T-helper 22 cell (primary cell): ENCODE data around the gene USF2.

Experiments used
- DNase-seq: peaks from one replicate; pipeline ENCODE4 v3.0.0-alpha.2; 2020; ENCODE audit warnings: low read depth

The USF2 gene

DNA sequence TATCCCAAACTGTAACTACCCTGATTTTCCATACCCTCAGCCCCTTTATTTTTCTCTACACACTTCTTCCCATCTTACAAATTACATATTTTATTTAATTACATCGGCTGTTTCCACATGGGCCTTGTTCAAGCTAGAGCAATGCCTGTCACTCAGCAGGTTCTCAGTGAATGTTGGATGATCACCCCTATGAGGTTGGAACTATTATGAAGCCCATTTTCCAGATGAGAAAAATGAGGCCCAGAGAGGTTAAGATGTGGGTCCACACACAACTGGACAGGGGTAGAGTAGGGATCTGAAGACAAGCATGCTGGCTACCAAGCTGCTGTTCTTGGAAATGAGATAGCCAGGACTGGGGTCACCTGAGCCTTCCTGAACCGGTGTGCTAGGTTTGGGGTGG, 33.2 kb downstream of the USF2 start:
- no peak for DNase-seq

DNA sequence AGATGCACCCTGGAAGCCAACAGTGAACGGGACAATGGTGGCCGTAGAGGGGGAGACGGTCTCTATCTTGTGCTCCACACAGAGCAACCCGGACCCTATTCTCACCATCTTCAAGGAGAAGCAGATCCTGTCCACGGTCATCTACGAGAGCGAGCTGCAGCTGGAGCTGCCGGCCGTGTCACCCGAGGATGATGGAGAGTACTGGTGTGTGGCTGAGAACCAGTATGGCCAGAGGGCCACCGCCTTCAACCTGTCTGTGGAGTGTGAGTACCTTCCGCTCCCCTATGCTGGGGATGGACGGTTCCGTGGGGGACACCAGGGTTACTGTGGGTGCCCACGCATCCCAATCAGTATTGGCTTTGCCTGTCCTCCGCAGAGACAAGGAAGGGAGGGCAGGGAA, 33.7 kb downstream of the USF2 start:
- DNase-seq: no peak

DNA sequence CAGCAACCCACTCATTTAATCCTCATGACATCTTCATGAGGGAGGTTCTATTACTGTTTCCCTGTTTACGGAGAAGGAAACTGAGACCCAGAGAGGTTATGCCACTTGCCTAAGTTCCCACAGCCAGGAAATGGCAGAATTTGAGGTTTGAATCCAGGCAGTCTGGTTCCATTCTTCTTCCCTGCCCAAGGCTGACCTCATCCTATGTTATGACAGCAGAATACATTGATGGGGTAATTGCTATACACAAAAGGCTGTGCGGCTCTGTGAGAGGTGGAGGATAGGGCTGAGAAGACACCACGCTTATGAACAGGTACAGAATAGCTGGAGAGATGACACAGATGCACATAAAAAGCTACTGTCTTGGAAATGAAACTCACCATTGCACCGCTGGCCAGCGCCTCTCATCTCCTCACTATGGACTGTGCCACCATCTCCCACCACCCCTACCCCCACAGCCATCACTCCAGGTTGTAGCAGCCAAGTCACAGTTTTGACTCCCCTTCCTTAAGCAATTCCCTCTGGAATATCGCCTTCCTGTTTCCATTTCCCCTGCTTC, 34.7 kb downstream of the USF2 start:
- DNase-seq: no peak

DNA sequence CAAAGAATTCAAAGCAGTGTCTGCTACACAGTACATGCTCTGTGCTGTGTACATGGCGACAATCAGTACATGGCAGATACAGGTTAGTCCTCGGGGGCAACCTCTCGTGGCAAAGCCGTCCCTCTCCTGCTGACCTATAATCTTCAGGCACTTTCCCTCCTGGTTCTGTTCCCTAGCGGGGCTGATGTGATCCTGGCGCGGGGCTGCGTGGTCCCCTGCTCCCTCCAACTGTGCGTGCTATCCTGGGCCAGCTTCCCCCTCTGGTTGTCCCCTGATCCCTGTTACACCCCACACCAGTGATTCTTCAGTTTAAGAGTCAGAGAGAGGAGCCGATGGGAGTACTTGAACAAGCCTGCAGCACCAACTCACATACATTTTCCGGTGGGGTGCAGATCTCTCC, 35.3 kb downstream of the USF2 start:
- no peak for DNase-seq

DNA sequence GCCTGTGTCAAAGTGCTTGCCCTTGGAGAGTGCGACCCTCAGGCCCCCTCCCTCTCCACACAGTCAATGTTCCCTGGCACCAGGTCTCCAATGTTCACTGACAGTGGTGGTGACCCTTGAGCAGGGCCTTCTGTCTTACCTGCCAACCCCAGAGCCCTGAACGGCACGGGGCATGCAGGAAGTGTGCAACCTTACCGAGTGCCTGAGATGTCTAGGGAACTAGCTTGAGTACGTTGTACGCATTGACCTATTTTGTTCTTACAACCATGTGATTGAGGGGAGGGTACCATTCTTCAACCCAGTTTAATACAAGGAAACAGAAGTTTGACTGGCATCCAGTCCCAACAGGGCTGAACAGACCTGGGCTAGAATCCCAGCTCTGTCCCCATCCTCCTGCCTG, 36.4 kb downstream of the USF2 start:
- DNase-seq: no peak

DNA sequence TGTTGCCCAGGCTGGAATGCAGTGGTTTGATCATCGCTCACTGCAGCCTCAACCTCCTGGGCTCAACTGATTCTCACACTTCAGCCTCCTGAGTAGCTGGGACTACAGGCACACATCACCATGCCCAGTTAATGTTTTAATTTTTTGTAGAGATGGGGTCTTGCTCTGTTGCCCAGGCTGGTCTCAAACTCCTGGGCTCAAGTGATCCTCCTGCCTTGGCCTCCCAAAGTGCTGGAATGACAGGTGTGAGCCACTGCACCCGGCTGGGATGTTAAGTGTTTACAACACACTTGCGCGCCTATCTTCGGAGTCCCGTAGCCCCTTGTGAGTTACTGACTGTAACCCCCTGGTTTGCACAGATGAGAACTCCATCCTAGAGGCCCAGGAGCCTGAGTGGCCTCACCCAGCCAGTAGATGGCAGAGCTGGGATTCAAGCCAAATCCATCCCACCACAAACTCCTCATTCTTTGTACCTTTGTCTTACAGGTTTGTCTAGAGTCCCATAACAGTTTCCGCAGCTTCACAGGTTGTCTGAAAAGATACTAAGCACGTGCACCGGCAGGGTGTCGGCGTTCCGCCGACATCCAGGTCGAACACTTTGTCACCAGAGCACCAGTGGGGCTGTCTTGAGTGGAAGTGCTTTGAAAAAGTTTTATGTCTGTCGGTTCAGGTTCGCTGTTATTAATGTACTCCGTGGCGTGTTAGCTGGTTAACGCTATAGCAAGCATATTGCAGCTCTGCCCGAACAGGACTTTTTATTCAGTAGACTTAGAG, 37.9 kb downstream of the USF2 start:
- no peak for DNase-seq

DNA sequence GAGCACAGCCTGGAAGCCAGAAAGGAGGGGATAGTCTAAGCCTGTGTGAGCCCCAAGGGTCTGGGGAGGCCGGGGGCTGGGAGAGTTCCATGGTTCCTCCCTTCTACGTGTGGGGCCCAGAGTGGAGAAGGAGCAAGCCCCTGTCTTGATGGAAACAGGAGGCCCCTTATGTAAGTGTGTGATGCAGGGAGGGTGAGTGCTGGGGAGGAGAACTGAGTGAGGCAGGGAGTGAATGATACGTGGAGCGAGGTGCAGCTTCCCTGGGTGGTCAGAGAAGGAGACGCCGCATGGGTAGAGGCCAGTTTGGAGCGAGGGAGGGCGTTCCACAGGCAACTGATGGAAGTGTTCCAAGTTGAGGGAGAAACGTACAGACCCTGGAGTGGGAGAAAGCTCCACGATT, 39.2 kb downstream of the USF2 start:
- no peak for DNase-seq

DNA sequence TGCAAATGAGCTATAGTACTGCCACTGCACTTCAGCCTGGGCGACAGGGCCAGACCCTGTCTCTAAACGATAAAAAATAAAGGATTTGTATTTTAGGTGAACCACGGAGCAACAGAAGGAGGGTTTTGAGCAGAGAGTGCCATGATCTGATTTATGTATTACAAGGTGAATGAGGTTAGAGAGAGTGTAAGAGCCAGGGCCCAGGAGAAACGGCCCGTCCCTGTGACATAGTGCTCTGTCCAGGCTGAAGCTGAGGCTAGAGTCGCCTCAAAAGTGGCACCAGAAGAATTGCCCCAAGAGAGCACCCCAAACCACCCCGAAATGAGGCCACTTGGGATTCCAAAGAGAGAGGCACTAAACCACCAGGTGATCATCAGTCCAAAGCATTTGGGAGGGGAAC, 40.1 kb downstream of the USF2 start:
- no peak for DNase-seq

DNA sequence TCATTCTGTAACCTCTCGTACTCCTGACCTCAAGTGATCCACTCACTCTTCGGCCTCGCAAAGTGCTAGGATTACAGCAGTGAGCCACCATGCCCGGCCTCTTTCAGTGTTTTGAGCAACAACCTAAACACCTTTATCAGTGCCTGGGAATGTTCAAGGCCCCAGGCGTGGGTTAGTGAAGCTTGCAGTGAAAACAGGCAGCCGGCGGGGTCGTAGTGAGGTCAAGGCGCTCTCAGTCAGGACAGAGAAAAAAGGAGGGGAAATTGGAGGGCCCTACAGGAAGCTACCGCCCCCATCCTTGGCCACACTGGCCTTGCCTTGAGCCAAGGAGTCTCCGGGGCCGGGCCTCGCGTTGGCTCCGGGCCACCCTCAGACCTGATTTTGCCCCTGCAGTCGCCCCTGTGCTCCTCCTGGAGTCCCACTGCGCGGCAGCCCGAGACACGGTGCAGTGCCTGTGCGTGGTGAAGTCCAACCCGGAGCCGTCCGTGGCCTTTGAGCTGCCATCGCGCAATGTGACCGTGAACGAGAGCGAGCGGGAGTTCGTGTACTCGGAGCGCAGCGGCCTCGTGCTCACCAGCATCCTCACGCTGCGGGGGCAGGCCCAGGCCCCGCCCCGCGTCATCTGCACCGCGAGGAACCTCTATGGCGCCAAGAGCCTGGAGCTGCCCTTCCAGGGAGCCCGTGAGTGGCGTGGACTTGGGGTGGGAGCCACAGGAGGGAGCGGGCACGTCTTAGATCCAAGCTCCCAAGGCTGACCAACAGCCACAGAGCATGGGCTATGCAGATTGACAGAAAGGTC, 40.9 kb downstream of the USF2 start:
- DNase-seq: no peak

DNA sequence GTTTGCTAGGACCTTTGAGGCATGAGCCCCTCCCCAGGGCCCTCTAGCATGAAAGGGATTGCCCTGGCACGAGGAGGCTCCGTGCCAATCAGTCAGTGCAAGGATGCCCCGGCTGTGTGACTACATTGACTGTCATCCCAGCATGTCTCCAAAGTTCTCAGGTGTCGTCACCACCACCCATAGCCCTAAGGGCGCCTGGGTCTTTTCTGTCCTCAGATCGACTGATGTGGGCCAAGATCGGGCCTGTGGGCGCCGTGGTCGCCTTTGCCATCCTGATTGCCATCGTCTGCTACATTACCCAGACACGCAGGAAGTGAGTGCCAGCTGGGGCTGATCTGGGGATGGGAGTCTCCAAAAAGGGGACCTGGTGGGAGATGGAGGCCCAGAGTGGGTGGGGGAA, 41.6 kb downstream of the USF2 start:
- no peak for DNase-seq

DNA sequence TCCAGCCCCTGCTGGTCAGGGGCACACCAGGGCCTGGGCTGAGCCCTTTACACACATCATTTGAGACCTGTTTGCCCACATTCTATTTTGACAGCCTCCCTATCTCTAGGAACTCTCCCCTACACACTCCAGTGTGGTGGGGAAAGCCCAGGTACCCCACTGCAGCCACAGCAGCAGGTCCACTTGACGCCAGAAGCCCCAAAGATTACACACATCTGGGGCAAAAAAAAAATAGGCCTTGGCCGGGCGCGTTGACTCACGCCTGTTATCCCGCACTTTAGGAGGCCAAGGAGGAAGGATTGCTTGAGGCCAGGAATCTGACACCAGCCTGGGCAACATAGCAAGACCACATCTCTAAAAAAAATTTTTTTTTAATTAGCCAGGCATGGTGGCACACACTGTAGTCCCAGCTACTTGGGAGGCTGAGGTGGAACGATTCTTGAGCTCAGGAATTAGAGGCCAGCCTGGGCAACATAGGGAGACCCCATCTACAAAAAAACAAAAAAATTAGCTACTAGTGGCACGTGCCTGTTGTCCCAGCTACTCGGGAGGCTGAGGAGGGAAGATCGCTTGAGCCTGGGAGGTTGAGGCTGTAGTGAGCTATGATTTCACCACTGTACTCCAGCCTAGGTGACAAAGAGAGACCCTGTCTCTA, 42.2 kb downstream of the USF2 start:
- no peak for DNase-seq

DNA sequence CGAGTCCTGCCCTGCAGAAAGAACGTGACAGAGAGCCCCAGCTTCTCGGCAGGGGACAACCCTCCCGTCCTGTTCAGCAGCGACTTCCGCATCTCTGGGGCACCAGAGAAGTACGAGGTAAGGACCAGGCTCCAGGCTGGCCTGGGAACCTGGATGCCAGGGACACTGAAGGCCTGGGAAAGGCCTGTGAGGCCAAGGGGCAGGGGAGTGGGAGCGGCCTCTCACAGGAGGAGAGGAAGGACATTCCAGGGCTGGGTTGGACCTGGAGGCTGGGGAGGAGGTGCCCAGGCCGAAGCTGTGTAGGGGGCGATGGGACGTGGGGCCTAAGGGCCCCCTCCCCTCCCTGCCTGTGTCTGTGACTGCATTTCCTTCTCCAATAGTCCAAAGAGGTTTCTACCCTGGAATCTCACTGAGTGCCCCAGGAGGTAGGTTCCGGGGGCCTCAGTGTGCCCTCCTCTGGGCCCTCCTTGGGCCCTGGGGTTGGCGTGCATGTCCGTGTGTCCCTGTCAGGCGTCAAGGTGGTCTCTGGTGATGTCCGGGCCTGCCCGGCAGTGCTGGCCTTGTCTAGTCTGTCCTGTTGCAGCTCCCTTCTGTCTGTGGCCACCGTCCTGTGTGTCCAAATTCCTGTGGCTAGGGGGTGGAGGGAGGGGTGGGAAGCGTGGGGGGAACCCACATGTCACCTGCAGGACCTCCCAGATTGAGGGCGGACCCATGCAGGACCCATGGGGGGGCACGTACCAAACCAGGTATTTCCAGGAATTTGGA, 43.3 kb downstream of the USF2 start:
- DNase-seq: no peak

DNA sequence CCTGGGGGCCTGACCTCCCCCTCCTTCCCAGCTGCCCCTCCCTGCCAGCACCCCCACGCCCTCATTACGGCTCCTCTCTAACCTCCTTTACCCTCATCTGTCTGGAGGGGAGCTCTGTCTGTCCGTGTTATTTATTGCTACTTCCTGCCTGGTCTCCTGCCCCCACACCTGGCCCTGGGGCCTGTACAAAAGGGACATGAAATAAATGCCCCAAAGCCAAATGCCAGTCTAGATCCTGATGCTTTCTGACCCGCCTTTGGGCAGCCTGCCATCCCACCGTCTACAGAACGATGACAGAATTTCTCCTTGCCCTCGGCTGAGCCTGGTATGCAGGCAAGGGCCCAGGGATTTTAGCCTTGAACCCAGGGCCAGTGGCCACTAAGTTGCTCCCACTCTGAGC, 44.8 kb downstream of the USF2 start:
- DNase-seq: no peak

DNA sequence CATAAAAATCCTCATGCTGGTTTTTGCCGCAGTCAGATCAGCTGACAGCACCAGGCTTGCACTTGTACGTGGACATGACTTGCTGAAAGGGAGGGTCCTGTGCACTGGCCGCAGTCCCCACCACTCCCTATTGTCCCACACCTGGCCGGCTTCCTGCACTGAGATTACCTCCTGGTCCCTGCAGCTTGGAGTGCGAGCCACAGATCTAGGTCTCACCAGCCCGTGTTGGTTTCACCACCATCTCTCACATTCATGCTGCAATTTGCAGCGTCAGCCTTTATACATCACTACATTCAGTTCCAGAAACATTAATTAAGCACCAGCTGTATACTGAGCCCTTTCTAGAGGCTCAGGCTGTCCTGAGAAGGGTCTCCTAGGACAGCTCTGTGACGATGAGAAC, 45.3 kb downstream of the USF2 start:
- no peak for DNase-seq

DNA sequence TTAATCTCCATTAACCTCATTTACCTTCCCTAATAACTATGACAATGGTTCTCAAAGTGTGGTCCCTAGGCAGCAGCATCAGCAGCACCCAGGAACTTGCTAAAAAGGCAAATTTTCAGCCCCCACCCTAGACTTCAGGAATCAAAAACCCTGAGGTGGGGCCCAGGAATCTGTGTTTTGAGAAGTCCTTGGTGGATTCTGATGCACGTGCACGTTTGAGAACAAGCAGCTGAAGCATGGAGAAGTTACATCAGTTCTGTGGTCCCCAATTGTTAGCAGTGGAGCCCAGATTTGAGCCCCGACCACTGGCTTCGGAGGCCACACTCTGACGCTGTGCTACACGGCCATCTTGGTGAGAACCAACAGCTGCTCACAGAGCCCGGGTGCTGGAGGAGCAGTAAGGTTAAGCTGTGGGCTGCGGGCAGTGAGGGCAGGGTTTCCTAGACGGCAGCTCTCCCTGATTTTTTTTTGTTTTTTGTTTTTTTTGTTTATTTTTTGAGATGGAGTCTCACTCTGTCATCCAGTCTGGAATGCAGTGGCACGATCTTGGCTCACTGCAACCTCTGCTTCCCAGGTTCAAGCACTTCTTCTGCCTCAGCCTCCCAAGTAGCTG, 46.2 kb downstream of the USF2 start:
- no peak for DNase-seq

DNA sequence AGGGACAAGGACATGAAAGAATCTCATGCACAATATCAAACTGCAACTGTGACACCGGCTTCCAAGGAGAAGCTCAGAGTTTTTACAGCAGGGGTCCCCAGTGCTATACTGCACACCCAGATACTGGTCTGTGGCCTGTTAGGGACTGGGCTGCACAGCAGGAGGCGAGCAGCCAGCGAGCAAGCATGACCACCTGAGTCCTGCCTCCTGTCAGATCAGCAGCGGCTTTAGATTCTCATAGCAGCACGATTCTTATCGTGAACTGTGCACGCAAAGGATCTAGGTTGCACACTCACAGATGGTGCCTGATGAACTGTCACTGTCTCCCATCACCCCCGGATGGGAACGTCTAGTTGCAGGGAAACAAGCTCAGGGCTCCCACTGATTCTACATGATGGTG, 47.1 kb downstream of the USF2 start:
- DNase-seq: no peak

DNA sequence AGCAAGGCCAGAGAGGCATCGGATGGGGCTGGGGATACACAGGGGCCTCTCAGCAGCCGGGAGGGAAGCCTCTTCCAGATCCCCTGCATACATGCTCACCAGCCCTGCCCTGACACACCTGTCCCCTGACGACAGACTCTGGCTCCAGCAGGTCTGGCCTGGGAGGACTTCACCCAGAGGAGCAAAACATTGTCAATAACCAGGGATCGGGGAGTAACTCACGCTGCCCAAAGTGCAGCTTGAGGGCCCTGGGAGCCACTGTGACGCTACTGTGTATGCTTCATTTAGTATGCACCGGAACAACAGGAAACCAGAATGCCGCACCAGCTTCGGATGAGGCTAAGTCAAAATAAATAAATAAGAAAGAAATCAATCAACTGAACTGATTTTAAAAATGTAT, 47.8 kb downstream of the USF2 start:
- no peak for DNase-seq

DNA sequence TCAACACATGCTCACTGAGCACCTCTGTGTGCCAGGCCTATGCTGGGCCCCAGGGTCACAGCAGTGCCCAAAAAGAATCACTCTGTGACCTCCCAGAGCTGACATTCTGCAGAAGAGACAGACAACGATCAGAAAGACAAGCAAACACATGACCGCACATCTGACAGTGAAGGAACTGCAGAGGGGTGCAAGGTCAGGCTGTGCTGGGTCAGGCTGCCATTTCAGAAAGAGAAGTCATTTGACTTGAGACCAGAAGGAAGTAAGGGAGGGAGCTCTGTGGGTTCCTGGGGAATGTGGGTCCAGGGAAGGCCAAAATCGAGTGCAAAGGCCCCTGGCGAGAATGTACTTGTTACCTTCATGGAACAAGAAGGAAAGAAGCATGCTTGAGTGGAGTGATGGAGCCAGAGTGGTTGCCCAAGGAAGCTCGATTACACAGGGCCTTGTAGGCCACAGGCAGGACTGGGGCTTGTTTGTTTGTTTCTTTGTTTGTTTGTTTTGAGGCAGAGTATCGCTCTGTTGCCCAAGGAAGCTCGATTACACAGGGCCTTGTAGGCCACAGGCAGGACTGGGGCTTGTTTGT, 48.8 kb downstream of the USF2 start:
- no peak for DNase-seq

DNA sequence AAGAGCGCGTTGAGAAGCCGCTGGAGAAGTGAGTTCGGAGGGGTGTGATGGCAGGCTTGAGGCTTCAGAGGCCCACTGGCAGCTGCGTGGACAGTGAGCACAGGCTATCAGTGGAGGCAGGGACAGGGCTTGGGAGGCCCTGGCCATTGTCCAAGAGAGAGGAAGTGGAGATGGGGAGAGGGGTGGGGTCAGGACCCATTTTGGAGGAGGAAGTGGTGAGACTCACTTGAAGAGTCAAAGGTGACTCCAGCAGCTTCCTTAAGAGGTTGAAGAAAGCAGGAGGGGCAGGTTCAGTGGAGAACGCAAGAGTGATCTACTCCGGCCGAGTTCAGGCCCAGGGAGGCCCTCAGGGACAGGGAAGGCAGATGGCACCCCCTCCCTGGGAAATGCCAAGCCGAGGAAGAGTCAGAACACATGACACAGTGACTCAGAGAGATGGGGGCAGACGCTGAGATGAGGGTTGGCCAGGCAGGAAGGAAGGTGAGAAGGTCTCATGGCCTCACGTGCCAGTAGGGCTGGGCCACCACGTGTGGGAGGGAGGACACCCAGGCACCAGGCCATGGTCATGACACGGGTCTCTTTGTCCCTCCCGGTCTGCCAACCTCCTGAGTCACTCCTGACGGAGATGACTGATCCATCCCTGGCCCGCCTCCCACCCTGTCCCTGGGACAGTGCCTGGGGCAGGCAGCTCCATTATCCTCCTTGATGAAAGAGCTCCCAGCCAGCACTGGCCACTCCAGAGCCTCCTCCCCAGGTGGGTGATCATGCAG, 50.1 kb downstream of the USF2 start:
- no peak for DNase-seq

DNA sequence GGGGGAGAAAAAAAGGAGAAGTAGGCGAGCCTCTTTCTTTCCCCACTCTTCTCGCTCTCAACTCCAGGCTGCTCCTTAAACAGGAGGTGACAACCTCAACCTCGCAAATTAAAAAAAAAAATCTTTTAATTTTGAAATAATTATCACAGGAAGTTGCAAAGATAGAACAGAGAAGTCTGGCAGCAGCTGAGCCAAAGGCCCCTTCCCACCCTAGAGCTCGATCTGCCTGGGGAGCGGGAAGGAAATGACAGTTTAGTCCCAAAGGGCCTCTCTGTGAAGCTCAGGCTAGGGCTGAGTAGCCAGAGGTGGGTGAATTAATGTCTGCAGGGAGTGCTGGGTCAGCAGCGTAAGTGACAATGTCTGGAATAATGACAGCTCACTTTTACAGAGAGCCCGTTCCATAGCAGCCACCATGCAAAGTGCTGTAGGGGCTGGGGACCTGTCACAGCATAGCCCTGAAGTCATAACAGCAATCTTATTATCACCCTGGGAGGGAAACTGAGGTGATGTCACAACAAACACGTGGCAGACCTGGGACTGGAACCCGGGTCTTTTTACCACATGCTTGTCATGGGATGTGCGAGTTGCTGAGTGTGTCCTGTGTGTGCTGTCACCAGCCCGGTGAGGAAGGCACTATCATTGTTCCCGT, 51.4 kb downstream of the USF2 start:
- no peak for DNase-seq
